ENCODE data around the gene ARRB1. TPM values are rescaled to one million over a fixed set of nuclear protein-coding genes. Genes with fewer than 3 reads are reported as not detected.

The ARRB1 gene
- total RNA-seq, 1 experiment from 2014 or later: 24.2 TPM

DNA sequence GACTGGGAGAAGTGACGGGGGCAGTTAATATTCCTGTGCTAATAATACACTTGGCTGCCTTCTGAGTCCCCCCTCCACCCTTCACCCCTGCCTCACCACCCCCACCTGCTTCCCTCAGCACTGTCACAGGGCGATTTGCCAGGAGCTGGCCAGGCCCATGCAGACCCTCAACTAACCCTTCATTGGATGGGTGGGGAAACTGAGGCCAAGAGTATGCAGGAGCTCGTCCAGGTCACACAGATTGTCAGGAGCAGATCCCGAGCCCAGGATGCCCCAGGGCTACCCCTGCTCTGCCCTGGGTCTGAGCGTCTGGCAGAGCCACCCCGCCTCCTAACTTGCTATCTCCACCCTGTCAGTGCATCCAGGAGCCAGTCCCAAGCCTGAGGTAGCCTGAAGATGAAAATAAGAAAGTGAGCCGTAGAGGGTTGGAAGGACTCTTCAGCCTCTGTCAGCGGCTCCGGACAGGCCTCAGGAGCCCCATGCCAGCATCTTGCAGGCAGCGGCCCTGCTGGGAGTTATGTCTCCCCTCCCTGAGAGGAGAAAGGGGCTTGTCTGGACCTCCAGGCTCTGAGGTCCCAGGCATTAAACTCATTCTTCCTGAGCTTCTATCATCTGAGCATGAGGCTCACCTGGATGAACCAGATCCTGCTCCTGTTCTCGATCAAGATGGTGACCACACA lies 104.7 kb downstream of the ARRB1 start:
- ATAC-seq (no peak), DNase-seq (ENCODE audit: low read depth, low spot score) (no peak)
- H3K27me3 ChIP-seq (ENCODE audit: insufficient read depth, low read length): no peaks in the 10 kb centered on the region
- no peaks in the 10 kb centered on the region for H3K79me2 ChIP-seq (ENCODE audit: insufficient read depth, low read length)
- BruUV-seq (replicated peaks): no TSS peak
- POLR2A ChIA-PET: no interaction called here
- TF ChIP-seq SIN3A (IDR thresholded peaks at IDR 0.05; ENCODE audit: low read depth) (no peak), SP1 (IDR thresholded peaks at IDR 0.05; ENCODE audit: low read depth) (no peak), POLR2A (IDR thresholded peaks at IDR 0.05; ENCODE audit: borderline replicate concordance, extremely low read depth, insufficient read depth, insufficient read length) (no peak), EGR1 (IDR thresholded peaks at IDR 0.05; ENCODE audit: low read depth) (no peak), RAD21 (IDR thresholded peaks at IDR 0.05; ENCODE audit: low read depth) (no peak), CEBPB (IDR thresholded peaks at IDR 0.05; ENCODE audit: low read depth) (no peak), FOSL1 (IDR thresholded peaks at IDR 0.05; ENCODE audit: low read depth) (no peak), ZFX (IDR thresholded peaks at IDR 0.05) (no peak), SRF (IDR thresholded peaks at IDR 0.05; ENCODE audit: low read depth) (no peak), YY1 (IDR thresholded peaks at IDR 0.05; ENCODE audit: extremely low read depth, insufficient replicate concordance, low read depth, low read length) (no peak), JUND (IDR thresholded peaks at IDR 0.05) (no peak), EZH2phosphoT487 (IDR thresholded peaks at IDR 0.05; ENCODE audit: borderline replicate concordance) (no peak), CBX3 (IDR thresholded peaks at IDR 0.05; ENCODE audit: low read depth) (no peak), POLR2AphosphoS5 (IDR thresholded peaks at IDR 0.05; ENCODE audit: low read depth, low read length) (no peak)
- TF ChIP-seq, protein P1, sequence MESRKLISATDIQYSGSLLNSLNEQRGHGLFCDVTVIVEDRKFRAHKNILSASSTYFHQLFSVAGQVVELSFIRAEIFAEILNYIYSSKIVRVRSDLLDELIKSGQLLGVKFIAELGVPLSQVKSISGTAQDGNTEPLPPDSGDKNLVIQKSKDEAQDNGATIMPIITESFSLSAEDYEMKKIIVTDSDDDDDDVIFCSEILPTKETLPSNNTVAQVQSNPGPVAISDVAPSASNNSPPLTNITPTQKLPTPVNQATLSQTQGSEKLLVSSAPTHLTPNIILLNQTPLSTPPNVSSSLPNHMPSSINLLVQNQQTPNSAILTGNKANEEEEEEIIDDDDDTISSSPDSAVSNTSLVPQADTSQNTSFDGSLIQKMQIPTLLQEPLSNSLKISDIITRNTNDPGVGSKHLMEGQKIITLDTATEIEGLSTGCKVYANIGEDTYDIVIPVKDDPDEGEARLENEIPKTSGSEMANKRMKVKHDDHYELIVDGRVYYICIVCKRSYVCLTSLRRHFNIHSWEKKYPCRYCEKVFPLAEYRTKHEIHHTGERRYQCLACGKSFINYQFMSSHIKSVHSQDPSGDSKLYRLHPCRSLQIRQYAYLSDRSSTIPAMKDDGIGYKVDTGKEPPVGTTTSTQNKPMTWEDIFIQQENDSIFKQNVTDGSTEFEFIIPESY (IDR thresholded peaks at IDR 0.05; ENCODE audit: extremely low read depth, insufficient replicate concordance, low read length): no peak
- TF ChIP-seq, protein P2, sequence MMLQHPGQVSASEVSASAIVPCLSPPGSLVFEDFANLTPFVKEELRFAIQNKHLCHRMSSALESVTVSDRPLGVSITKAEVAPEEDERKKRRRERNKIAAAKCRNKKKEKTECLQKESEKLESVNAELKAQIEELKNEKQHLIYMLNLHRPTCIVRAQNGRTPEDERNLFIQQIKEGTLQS (IDR thresholded peaks at IDR 0.05): no peak
- TF ChIP-seq, protein P3, sequence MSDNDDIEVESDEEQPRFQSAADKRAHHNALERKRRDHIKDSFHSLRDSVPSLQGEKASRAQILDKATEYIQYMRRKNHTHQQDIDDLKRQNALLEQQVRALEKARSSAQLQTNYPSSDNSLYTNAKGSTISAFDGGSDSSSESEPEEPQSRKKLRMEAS (IDR thresholded peaks at IDR 0.05): no peak
- TF ChIP-seq, protein P4, sequence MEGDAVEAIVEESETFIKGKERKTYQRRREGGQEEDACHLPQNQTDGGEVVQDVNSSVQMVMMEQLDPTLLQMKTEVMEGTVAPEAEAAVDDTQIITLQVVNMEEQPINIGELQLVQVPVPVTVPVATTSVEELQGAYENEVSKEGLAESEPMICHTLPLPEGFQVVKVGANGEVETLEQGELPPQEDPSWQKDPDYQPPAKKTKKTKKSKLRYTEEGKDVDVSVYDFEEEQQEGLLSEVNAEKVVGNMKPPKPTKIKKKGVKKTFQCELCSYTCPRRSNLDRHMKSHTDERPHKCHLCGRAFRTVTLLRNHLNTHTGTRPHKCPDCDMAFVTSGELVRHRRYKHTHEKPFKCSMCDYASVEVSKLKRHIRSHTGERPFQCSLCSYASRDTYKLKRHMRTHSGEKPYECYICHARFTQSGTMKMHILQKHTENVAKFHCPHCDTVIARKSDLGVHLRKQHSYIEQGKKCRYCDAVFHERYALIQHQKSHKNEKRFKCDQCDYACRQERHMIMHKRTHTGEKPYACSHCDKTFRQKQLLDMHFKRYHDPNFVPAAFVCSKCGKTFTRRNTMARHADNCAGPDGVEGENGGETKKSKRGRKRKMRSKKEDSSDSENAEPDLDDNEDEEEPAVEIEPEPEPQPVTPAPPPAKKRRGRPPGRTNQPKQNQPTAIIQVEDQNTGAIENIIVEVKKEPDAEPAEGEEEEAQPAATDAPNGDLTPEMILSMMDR (IDR thresholded peaks at IDR 0.05 in 2 of 3, conservative IDR thresholded peaks at IDR 0.05 in 1 of 3; ENCODE audit: borderline replicate concordance in 1 of 3, insufficient read depth in 1 of 3, low read depth in 2 of 3, low read length in 2 of 3): no peak
- no peaks in the 10 kb centered on the region for H4K20me1 ChIP-seq (ENCODE audit: insufficient read depth)
- no peak overlapping the region for H3K4me2 ChIP-seq (ENCODE audit: low read length)
- no peak overlapping the region for H3K27ac ChIP-seq (ENCODE audit: low read depth, low read length)
- H3K36me3 ChIP-seq (ENCODE audit: control insufficient read depth in 1 of 2, insufficient read depth in 2 of 2, low read length in 2 of 2): no peaks in the 10 kb centered on the region
- RAD21 ChIA-PET (ENCODE audit: low non-redundant PET in 1 of 2, low total read pairs in 2 of 2, uncharacterized antibody in 2 of 2, unreplicated experiment in 2 of 2): no interaction called here
- no peaks in the 10 kb centered on the region for H3K9me3 ChIP-seq (ENCODE audit: control insufficient read depth in 1 of 2, insufficient read depth in 1 of 2, low read depth in 1 of 2, low read length in 2 of 2)
- no peak overlapping the region for H2AFZ ChIP-seq (ENCODE audit: low read depth, low read length, poor library complexity, severe bottlenecking)
- CTCF ChIA-PET: interaction anchor here (3.7 to 7.1 kb wide), 2 partner anchors 104 to 224 kb away, joined by 69 to 160 read pairs; no protein-coding TSS in a partner anchor
- intact Hi-C loops (cut with micrococcal nuclease): no loop called here
- H3K4me3 ChIP-seq (replicated peaks in 1 of 2; ENCODE audit: low read depth in 1 of 2, low read length in 2 of 2): no peak overlapping the region
- H3K9me2 ChIP-seq (ENCODE audit: insufficient read depth): no peaks in the 10 kb centered on the region
- H3K9ac ChIP-seq (ENCODE audit: low read length): no peak overlapping the region
- H3K4me1 ChIP-seq (ENCODE audit: control insufficient read depth in 1 of 2, insufficient read depth in 2 of 2, low read length in 2 of 2): peaks cover 0 to 4% of the 10 kb centered on the region in 2 experiments; a peak in 1 of 4 replicates
